DLD1 (cell line): ENCODE data around the gene AXIN1.
"Not testable (repeated sequence)": the region's sequence is repeated elsewhere in the genome, so short reads cannot be mapped to it uniquely, and the experiment has no call there.

Experiments used
- in situ Hi-C: cut with HindIII; loops from 2 replicates; pipeline ENCODE4 v1.10.0; 2017; ENCODE audit warnings: low sequenced_read_pairs

AXIN1 gene

DNA sequence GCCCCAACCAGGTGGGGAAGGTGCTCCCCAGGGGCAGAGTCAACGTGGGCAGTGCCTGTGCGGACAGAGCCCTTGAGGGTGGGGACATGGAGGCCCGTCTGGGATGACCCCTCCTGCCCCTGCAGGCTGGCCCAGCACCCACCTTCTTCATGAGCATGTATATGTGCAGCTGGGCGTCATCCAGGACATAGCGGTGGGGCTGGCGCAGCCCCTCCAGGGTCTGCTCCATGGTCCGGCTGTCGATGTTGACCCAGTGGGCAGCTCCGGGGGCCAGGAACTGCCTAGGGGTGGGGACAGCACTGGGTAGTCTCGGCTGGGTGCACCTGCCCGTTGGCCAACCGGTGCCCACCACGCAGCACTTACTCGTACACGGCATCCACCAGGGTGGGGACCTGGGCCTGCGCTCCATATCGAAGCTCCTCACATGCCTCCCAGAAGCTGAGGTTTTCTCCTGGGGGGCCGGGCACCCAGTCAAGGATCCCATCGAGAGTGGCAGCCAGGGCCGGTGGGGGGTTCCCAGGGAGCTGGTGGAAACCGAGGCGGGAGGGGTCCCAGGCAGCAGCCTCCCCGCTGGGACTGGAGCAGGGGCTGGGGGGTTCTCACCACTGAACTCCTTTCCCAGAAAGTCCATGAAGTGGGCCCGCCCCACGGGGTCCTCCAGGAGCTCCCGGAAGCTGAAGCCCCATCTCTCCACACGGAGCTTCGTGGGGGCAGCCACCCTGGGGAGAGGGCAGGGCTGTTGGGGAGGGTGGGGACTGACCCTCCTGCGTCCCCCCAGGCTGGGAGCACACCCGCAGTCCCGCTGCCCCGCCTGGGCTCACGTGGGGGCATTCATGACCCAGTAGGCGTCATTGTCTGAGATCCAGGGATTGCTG lies 81.9 kb downstream of the AXIN1 start:
- in situ Hi-C loops, result no loop called here

DNA sequence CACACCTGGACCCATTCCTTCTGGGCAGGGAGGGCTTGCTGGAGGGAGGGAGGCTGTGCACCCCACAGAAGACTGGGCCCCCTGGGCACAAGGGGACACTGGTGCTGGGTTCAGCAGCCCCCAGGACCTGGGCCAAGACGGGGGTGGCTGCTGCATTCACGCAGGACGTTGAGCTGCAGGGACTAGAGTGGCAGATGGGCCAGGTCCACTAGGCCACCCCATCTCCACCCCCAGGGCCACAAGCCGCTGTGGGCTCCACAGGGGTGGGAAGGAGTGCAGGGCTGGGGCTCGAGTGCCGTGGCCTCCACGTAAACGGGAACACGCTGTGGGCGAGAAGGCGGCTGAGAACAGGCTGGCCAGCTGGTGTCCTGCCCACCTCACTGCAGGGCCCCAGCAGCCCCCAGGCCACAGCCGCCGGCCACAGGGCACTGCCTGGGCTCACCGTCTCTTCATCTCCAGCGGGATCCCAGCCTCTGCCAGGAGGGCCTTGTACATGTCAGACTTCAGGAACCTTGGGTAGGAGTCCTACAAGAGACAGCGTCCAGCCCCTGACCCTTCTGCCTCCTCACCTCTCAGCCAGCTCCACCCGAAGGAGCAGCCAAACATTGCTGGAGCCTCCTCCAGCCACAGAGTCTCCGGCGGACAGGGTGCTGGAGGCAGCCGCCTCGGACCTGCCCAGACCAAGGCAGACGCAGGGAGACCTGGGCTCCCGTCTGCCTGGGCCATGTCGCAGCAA lies 83.3 kb downstream of the AXIN1 start:
- in situ Hi-C loops, result no loop called here

DNA sequence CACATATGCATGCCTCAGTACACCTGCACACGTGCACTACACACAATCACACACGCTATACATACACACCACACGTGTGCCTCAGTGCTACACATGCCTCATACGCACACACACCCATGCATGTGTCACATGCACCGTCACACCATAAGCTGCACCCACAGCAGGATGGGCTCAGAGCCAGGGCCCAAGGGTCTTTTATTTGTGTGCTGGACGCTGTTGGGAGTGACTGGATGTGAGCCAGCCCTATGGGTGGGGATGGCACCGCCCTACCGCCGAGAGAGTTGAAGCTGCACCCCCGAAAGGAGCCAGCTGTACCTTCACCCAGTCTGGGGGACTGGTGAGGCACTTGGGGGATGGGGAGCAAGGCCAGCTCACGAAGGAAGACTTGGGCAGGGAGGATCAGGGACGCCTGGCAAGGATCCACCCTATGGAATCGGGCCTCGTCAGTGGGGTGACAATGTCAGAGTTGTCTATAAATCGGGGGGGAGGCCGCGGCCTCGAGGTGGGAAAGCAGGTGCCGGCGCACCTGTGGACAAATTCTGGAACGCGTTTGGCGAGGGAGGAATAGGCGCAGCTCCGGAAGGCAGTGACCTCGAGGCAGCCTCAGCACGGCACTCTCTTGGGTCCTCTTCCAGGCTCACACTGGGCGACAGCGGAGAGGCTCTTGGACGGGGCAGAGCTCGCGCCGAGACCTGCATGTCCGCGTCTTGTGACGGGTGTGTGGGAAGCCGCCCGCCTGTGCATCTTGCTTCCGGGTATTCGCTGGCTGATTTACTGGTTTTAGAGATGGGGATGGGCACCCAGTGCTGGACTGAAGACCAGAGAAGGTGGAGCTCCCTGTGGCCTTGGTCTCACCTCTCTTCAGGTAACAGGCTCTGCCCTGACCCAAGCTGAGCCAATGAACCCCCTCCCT lies 84.1 kb downstream of the AXIN1 start:
- in situ Hi-C loops, result no loop called here

DNA sequence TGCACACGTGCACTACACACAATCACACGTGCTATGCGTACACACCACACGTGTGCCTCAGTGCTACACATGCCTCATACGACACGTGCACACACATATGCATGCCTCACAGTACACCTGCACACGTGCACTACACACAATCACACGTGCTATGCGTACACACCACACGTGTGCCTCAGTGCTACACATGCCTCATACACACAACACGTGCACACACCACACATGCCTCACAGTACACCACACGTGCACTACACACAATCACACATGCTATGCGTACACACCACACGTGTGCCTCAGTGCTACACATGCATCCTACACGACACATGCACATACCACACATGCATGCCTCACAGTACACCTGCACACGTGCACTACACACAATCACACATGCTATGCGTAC lies 85.0 kb downstream of the AXIN1 start:
- in situ Hi-C loops, result not testable (repeated sequence)

DNA sequence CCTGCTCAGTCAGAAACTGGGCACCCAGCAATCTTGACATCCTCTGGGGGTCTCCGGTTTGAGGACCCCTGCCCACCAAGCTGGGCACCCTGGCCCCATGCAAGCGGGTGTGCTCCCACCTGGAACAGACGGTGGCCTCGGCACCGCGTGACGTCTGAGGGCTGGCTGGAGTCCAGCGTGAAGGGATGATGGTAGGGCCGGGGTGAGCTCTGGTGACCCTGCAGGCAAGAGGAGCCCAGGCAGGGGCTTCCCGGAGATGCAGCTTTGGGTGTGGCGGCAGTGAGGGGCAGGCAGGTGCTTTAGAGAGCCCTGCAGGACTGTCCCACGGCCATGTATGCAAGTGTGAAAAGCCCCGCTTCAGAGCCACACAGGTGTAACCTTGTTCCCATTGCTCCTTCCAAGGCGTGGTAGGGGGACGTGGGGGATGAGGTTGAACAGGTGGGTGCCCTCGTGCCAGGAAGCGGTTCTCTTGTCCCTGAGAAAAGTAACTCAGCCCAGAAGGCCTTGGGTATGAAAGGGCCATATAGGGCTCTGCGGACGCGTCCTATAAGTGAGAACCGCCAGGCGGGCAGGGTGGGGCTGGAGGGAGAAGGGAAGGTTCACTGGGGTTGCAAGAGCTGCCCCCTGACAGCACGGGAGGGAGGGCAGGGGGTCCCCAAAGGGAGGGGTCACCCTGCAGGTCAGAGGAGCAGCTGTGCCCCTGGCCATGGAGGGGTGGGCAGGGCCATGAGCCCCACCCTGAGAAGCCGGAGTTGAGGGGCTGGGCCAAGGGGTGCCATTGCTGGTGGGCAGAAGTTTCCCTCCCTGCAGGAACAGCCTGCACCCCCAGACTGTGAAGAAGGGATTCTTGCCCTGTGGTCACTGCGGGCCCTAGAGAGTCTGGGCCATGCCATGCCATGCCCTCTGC lies 86.0 kb downstream of the AXIN1 start:
- in situ Hi-C loops, result no loop called here

DNA sequence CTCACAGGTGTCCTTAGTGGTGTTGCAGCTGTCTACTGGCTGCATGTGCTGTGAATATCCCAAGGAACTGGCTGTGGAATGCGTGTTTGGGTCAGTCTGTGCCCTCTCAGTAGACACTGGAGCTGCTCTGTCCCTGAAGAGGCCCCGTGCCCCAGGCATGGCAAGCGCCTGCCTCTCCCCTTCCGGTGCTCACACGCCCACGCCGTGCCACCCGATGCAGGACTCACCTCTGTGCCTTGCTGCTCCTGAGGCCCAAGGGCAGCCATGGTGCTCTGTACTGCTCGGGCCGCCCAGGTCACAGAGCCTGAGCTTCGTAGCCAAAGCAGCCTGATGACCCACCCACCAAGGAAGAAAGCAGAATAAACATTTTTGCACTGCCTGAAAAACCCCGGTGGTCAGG lies 86.8 kb downstream of the AXIN1 start:
- in situ Hi-C loops, result no loop called here

DNA sequence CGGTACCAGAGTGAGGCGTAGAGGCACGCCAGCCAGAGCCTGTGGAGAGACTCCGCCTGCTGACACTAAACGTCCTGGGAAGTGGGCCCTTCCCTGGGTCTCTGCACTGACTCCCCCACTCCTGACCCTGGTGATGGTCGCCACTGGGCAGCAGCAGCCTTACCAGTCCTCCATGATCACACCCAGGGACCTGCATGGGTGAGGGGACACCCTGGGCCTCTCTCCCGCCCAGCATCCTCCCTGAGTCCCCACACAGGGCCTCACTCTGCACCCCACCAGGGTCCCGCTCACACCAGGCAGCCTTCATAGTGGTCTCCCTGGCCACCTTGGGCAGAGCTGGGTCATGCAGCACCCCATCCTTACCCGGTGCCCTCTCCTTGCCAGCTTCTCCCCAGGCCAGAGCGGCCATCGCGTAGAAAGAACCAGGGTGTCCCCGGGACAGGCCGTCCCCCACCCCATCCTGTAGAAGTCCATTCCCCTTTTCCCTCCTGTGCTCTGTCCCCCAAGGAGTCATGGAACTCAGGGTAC lies 87.5 kb downstream of the AXIN1 start:
- in situ Hi-C loops, result no loop called here

DNA sequence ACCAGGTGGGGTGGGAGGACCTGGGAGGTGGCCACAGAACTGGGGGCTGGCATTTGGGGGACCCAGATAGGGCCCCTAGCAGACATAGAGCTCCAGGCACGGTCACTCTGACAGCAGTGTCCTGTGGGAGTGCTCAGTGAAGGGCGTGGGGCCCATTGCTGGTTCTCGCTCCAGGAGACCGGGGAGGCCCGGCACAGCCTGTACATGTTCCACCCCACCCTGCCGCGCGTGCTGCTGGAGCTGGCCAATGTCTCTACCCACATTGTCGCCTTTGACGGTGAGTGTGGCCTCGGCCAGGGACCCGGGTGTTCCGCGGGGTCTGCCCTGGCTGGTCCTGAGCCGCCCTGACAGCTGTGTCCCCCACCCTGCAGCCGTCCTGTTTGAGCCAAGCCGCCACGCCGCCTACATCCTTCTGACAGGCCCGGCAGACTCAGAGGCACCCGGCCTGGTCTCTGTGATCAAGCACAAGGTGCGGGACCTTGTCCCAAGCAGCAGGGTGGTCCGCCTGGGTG lies 88.0 kb downstream of the AXIN1 start:
- in situ Hi-C loops, result no loop called here

DNA sequence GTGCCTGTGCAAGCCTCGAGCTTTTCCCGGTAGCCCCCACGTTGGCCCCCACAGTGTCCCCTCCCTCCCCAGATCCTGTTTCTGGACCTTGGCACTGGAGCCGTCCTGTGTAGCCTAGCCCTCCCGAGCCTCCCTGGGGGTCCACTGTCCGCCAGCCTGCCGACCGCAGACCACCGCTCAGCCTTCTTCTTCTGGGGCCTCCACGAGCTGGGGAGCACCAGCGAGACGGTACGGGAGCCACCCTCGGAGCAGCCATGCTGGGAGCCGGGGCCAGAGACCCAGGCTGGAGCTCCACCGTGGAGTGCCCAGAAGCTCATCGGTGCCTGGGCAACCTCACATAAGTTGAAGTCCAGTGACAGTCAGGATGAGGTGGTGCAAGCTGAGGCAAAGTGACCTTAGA lies 88.6 kb downstream of the AXIN1 start:
- in situ Hi-C loops, result no loop called here

DNA sequence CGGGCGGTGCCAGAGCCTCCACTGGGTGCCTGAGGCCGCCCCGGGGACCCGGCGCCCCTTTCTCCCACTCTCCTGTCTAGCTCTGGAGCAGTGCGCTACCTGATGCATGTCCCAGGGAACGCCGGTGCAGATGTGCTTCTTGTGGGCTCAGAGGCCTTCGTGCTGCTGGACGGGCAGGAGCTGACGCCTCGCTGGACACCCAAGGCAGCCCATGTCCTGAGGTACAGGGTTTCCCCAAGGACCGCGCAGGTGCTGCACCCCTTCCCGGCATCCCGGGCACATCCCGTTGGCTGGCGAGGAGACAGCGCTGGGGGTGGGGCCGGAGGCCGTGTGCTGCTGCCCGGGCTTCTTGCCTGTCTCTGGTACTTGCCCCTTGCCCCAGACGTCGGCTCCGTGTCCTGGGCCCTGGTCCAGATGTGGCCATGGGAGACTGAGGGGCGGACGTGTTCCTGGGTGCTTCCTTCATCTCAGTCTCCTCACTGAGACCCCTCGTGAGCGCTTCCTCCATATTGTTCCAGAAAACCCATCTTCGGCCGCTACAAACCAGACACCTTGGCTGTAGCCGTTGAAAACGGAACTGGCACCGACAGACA lies 89.2 kb downstream of the AXIN1 start:
- in situ Hi-C loops, result no loop called here

DNA sequence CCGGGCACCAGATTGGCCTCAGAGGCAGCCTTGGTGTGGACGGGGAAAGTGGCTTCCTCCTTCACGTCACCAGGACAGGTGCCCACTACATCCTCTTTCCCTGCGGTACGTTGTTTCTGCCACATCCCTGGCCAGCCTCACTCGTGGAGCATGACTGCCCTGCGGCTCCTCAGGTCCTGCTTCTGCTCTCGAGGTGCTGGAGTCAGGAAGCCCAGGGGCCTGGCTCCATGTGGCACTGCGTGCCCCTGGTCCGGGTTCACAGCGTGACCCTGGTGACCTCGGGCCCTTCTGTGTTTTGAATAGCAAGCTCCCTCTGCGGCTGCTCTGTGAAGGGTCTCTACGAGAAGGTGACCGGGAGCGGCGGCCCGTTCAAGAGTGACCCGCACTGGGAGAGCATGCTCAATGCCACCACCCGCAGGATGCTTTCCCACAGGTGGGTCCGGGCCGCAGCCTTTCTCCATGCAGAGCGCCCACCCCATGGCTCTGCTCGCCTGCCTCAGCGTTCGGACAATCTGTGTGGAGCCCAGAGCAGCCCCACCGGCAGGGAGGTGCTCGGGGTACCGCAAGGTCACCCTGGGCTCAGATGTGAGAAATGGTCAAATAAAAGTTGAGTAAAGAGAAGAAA lies 90.3 kb downstream of the AXIN1 start:
- in situ Hi-C loops, result no loop called here

DNA sequence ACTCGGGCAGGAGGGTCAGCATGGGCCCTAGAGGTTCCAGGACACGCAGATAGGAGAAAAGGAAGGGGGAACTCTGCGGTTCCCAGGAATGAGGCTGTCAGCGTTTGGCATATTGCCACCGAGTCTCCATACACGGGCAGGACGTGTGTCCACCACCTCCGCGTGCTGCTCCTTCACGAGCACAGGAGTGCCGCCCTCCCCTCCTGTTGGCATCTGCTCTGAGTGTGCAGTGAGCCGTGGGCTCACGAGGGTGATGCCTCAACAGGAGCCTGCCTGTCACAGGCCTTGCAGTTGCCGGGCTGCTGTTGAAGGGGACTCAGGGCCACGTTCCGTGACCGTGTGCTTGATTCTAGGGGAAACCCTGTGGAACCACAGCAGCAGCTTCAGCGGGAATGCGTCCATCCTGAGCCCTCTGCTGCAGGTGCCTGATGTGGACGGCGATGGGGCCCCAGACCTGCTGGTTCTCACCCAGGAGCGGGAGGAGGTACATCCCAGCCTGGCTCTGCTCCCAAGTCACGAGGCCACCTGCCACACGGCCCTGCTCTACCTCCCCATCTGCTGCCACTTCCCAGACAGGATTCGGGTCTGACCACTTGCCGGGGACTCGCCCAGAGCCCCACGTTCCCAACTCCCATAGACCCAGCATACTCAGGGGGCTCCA lies 91.4 kb downstream of the AXIN1 start:
- in situ Hi-C loops, result no loop called here

DNA sequence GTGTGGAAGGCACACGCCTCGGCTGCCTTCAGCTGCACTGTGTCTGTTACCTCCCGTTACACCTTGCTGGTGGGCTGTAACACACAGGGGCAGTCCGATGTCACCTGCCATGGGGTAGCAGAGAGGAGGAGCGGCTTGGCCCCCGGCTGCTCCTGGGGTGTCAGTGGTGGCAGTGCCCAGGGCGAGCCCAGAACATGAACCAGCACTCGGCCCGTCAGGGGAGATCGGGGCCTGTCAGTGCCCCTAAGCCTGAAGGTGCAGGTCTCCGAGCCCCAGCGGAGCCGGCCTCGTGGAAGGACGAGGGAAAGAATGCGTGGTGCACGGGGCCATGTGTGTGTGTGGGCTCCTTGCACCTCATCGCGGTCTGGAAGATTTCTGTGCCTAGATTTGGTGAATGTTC lies 92.2 kb downstream of the AXIN1 start:
- in situ Hi-C loops, result no loop called here

DNA sequence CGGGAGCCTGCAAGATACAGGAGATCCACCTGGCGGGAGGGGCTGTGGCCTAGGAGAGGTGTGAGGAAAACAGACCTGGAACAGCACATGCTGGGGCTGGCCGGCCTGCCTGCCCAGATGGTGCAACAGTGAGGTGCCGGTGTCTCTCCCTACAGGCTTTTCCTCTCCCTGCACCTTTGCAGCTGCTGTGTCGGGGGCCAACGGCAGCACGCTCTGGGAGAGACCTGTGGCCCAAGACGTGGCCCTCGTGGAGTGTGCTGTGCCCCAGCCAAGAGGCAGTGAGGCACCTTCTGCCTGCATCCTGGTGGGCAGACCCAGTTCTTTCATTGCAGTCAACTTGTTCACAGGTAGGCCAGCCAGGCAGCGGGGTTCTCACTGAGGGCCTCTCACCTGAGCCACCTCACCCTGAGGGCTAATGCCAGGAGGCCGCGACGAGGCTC lies 92.7 kb downstream of the AXIN1 start:
- in situ Hi-C loops, result no loop called here

DNA sequence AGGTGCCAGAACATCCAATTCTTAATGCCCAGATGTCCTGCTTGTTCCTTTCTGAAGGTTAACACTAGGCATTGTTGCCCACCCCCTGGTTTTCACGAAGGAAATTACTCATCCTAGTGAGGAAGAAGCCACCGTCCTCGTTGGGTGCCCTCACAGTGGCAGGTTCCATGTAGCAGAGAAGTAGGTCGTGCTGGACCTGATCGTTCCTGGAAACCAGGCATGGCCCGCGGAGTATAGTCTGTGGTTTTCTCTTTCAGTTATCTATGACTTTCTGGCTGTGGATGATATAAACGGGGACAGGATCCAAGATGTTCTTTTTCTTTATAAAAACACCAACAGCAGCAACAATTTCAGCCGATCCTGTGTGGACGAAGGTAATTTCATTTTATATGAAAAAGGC lies 93.3 kb downstream of the AXIN1 start:
- in situ Hi-C loops, result no loop called here

DNA sequence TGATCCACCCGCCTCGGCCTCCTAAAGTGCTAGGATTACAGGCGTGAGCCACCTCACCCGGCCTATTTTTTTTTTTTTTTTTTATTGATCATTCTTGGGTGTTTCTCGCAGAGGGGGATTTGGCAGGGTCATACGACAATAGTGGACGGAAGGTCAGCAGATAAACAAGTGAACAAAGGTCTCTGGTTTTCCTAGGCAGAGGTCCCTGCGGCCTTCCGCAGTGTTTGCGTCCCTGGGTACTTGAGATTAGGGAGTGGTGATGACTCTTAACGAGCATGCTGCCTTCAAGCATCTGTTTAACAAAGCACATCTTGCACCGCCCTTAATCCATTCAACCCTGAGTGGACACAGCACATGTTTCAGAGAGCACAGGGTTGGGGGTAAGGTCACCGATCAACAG lies 94.4 kb downstream of the AXIN1 start:
- in situ Hi-C loops, result not testable (repeated sequence)

DNA sequence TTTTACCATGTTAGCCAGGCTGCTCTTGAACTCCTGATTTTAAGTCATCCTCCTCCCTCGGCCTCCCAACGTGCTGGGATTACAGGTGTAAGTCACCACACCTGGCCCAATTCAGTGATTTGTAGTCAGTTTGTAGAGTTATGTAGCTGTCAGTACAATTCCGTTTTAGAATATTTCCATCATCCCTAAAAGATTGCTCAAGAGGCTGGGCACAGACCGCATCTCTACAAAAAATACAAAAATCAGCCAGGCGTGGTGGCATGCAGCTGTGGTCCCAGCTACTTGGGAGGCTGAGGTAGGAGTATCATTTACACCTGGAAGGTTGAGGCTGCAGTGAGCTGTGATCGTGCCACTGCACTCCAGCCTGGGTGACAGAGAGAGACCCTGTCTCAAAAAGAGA lies 97.3 kb downstream of the AXIN1 start:
- in situ Hi-C loops, result no loop called here

DNA sequence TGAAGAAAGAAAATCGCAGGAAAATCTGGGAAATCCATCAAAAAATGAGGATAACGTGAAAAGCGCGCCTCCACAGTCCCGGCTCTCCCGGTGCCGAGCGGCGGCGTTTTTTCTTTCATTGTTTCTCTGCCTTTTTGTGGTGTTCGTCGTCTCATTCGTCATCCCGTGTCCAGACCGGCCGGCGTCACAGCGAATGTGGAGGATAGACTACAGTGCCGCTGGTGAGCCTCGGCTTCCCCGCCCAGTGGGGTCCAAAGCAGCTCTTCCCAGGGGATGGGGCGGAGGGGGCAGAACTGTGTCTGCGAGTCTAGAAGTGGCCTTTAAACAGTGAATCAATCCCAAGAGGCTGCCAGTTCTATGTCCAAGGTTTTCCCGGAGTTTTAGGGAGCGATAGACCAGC lies 98.1 kb downstream of the AXIN1 start:
- in situ Hi-C loops, result no loop called here
